ENCODE results near the gene TMEM80.
"Not testable (repeated sequence)": the region's sequence is repeated elsewhere in the genome, so short reads cannot be mapped to it uniquely, and the experiment has no call there.

TMEM80 gene

GRCh38 chr11:723120-723883 lies 27.7 kb downstream of the TMEM80 start:
- peak; percentile 51 for DNase-seq

DNA sequence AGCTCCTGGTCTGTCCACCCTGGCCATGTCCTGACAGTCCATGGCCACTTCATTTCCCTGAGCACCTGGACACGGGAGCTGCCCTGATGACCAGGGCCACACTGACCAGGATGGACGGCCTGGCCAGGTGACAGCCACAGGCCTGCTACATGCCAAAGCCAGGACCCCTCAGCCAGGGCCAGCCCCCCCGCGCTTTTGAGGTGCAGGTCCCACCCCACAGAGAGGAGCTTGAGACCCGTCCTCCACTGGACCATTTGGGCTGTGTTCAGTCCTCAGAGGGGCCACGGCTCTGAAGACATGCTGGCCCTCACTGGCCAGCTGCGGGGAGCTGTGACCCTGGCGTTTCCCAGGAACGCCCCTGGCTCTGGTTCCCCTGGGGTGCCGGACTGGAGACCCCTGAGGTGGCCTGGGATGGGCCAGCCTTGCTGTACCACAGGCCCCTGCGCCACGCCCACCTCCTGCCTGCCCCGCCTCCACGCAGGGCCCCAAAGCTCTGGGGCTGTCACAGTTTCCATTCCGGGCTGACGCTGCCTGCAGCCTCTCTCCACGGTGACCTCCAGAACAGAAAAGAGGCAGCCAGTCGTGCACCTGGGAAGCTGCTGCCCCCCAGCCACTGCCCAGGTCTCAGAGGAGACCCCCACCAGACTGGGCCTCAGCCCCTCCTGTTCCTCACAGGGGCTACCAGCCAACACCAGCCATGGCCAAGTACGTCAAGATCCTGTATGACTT lies 28.6 kb downstream of the TMEM80 start:
- DNase-seq = no peak

GRCh38 chr11:724778-725386 lies 29.3 kb downstream of the TMEM80 start:
- DNase-seq = no peak

DNA sequence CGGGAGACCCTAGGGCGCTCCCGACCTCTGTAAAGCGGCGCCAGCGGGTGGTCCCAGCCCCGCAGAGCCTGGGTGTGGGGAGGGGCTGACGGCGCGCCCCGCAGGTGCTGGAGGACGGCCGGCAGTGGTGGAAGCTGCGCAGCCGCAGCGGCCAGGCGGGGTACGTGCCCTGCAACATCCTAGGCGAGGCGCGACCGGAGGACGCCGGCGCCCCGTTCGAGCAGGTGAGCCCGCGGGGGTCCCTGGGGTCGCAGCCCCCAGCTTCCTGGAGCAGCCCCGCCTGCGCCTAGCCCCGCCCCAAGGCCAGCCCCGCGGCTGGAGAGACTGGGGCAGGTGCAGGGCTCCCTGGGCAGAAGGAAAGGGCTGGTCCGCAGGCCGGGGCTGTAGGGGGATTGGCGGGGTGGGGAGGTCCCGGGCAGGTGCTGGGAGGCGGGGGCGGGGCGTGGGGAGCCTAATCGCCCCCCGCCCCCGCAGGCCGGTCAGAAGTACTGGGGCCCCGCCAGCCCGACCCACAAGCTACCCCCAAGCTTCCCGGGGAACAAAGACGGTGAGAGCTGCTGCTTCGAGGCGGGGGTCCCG lies 30.1 kb downstream of the TMEM80 start:
- no peak for DNase-seq

DNA sequence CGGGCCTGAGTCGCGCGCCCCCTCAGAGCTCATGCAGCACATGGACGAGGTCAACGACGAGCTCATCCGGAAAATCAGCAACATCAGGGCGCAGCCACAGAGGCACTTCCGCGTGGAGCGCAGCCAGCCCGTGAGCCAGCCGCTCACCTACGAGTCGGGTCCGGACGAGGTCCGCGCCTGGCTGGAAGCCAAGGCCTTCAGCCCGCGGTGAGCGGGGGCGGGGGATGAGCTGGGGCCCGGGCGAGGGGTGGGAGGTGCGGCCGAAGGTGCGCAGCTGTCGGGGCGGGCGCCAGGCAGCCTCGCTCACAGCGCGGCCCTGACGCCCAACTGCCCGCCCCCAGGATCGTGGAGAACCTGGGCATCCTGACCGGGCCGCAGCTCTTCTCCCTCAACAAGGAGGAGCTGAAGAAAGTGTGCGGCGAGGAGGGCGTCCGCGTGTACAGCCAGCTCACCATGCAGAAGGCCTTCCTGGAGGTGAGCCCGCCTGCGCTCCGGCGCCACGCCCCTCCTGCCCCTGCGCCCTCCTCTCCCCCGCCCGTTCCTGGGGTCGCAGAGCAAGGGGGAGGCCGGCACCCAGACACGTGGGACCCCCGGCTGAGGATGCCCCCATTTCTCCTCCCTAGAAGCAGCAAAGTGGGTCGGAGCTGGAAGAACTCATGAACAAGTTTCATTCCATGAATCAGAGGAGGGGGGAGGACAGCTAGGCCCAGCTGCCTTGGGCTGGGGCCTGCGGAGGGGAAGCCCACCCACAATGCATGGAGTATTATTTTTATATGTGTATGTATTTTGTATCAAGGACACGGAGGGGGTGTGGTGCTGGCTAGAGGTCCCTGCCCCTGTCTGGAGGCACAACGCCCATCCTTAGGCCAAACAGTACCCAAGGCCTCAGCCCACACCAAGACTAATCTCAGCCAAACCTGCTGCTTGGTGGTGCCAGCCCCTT lies 30.9 kb downstream of the TMEM80 start:
- DNase-seq = peak; percentile 16

DNA sequence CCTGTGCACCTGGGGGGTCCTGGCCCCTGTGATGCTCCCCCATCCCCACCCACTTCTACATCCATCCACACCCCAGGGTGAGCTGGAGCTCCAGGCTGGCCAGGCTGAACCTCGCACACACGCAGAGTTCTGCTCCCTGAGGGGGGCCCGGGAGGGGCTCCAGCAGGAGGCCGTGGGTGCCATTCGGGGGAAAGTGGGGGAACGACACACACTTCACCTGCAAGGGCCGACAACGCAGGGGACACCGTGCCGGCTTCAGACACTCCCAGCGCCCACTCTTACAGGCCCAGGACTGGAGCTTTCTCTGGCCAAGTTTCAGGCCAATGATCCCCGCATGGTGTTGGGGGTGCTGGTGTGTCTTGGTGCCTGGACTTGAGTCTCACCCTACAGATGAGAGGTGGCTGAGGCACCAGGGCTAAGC lies 31.7 kb downstream of the TMEM80 start:
- DNase-seq = no peak

GRCh38 chr11:727859-728748 lies 32.5 kb downstream of the TMEM80 start:
- peak; percentile 44 for DNase-seq

DNA sequence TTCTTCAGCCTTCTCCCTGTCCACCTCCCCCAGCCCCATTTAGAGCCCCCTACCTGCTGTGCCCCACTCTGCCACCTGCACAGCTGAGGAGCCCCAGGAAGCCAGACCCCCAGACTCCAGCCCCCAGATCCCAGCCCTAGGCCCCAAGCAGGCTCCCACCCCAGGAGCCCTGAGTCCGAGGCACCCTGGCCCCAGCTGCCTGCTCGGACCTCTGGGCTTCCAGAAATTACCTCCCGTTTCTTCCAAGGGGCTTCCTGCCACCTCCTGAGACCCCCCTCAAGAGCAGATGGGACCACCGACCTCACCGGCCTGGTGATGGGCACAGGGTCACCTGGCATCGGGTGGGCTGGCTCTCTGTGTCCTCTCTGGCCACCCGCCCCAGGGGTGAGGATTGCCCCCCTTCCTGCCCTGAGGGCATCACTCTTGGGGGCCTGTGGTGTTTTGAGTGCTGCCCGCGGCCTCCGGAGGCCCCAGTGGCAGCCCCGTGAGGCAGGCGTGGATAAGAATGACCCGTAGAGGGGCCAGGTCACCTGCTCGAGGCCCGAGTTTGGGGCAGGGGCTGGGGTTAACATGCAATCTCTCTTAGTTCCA lies 33.4 kb downstream of the TMEM80 start:
- no peak for DNase-seq

DNA sequence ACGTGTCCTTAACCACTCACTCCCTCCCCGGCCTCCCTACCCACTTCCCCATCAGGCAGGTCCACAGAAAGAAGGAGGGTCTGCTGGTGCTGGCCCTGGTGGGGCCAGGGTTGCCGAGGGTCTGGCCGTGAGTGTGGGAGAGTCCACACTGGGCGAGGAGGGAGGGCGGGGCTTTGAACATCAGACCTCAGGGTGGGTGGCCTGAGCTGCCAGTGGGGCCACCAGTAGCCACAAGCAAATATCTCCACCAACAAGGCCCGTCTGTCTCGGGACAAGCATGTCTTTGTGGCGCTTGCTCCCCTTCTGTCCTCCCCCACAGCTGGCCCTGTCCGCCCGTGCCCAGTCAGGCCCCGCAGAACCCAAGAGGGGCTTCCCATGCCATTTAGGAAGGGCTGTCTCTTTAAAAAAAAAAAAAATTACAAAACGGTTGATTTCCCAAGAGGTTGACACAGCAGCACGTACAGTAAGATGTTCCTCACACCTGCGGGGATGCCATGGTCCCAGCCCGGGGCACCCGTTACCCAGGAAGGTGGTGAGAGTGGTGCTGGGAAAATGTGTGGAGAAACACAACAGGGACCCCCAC lies 34.0 kb downstream of the TMEM80 start:
- DNase-seq = no peak

GRCh38 chr11:733072-733471 lies 37.5 kb downstream of the TMEM80 start:
- DNase-seq = no peak

DNA sequence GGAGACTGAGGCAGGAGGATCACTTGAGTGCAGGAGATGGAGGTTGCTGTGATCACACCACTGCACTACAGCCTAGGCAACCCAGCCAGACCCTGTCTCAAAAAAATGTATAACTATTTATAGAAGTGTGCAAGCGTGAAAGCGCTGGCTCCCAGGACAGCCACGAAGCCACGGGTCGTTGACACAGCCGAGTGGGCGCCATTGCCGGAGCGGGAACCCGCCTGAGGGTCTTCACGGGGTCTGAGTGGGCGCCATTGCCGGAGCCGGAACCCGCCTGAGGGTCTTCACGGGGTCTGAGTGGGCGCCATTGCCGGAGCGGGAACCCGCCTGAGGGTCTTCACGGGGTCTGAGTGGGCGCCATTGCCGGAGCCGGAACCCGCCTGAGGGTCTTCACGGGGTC lies 38.9 kb downstream of the TMEM80 start:
- not testable (repeated sequence) for DNase-seq

DNA sequence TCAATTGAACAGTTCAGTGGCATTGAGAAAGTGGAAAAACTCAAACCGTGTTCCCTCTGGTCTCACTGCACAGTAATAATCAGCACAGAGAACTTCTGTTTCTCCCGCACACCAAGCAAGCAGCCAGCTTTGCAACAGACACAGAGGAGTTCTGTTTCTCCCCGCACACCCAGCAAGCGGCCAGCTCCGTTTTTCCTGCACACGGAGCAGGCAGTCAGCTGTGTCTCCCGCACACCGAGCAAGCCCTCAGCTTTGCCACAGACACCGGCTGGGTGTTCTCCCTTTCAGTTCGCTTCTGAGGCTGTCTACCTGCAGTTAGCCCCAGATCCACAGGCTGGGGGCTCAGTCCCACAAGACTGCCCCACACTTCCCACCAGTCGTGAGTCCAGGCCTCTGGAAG lies 41.8 kb downstream of the TMEM80 start:
- no peak for DNase-seq

DNA sequence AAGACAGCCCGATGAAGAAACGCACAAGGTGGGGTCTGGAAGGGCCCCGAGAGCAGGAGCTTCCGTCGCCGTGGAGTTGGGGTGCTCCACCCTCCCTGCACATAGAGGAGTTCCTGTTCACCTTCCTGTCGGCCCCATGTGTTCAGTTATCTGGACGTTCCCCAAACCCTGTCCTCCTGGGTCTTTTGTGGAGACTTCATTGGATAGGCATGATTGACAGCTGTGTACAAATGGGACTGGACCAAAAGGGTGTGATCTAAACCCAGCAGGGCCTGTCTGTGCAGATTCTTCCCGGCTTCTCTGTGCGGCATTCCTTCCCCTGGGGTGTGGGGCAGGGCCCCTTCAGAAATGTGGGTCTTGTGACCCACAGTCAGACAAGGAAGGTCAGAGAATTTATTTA lies 42.3 kb downstream of the TMEM80 start:
- DNase-seq = not testable (repeated sequence)

GRCh38 chr11:742156-742546 lies 46.5 kb downstream of the TMEM80 start:
- no peak for DNase-seq

DNA sequence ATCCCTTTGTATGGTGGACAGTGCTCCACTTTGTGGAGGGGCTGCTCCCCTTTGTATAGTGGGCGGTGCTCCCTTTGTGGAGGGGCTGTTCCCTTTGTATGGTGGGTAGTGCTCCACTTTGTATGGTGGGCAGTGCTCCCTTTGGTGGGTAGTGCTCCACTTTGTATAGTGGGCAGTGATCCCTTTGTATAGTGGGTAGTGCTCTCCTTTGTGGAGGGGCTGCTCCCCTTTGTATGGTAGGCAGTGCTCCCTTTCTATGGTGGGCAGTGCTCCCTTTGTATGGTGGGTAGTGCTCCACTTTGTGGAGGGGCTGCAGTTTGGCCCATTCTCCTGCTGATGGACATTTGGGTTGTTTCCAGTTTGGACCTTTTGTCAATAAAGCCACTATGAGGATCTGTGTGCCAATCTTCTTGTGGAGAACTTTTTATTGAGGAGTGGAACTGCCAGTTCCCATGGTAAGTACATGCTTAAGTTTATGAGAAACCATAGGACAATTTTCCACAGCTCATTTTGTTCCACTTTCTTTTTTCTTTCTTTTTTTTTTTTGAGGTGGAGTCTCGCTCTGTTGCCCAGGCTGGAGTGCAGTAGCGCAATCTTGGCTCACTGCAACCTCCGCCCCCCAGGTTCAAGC lies 47.1 kb downstream of the TMEM80 start:
- DNase-seq = no peak

- no peak for DNase-seq
Measured at GRCh38 chr11:745428-745827, 49.8 kb downstream of the TMEM80 start.

DNA sequence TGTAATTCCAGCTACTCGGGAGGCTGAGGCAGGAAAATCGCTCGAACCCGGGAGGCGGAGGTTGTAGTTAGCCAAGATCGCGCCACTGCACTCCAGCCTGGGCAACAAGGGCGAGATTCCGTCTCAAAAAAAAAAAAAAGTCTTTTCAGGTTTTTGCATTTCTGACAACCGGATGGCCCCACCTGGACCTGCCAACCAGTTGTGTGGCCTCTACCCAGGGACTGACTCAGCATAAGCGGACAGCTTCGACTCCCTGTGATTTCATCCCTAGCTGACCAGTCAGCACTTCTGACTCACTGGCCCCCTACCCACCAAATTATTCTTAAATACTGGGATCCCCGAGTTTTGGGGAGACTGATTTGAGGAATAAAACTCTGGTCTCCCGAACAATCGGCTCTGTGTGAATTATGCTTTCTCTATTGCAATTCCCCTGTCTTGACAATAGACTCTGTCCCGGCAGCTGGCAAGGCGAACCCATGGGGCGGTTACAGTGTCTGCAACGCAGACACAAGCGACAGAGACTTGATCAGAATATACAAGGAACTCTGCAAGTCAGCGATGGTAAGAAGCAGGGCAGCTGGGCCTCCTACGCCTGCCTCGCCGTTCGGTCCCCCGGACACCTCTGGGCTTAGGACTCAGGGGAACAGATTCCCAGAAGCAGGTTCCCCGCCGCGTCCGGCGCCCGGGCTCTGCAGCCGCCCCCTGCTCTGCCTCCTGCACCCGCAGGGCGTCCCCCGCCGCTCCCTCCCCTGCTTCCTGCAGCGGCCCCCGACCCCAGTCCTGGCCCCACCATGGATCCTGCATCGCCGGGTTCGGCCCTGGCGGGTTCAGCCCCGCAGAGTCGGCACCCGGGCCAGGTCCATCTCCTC lies 50.9 kb downstream of the TMEM80 start:
- peak; percentile 59 for DNase-seq

DNA sequence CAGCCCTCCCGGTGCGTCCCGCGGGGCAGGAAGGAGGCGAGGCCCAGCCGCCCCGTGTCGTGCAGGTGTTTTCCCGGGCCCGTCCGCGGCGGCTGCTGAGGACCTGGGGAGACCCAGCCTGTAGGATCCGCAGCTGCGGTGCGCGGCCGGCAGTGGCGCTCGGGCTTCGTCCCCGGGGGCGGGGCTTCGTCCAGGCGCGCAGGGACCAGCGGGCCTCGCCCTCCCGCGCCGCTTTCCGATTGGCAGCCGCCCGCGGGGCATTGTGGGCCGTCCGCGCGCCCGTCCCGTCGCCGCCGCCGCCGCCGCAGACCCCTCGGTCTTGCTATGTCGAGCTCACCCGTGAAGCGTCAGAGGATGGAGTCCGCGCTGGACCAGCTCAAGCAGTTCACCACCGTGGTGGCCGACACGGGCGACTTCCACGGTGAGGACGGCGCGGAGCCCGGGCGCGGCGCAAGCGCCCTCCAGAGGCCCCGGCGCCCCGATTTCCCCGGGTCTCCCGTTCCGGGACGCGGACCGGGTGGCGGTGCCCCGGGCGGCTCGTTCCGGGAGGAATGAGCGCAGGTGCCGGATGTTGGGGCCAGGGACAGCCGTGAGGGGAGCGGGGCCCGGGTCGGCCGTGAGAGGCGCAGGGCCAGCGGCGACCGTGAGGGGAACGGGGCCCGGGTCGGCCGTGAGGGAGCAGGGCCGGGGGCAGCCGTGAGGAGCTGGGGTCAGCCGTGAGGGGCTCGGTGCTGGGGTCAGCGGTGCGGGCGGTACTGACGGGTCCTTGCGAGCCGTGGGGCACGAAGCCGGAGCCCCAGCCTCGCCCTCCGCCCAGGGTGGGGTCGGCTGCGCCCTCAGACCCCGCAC lies 51.8 kb downstream of the TMEM80 start, which contains the start of gene TALDO1:
TALDO1 (plus strand) TSS at position 307 of the 849 bp plus-strand sequence; CDS start at position 325, 18 bp downstream.
- peak; percentile 93 for DNase-seq
